ENCODE results near the gene NCSTN. TPM values are rescaled to one million over a fixed set of nuclear protein-coding genes. Genes with fewer than 3 reads are reported as not detected.

Gene NCSTN
- total and polyA plus RNA-seq, 2 of the 13 experiments (the other 11 are each of a cell fraction or from before 2014, with no cell fraction given) = 44.2 to 247 TPM

- TF ChIP-seq ZSCAN9 (CRISPR knock-in tag; IDR thresholded peaks at IDR 0.05; ENCODE audit: borderline replicate concordance) = no peak
- no peak for TF ChIP-seq NFE2L1 (CRISPR knock-in tag; IDR thresholded peaks at IDR 0.05; ENCODE audit: borderline replicate concordance)
- TF ChIP-seq ZSCAN22 (CRISPR knock-in tag; IDR thresholded peaks at IDR 0.05) = no peak
- TF ChIP-seq NFKBIZ (CRISPR knock-in tag; IDR thresholded peaks at IDR 0.05) = no peak
- TF ChIP-seq ZIK1 (CRISPR knock-in tag; IDR thresholded peaks at IDR 0.05; ENCODE audit: borderline replicate concordance, low read depth) = no peak
- no peak for TF ChIP-seq EHMT2 (IDR thresholded peaks at IDR 0.05; ENCODE audit: borderline replicate concordance, low read depth, low read length)
- no peak for TF ChIP-seq HNF4A (CRISPR knock-in tag; IDR thresholded peaks at IDR 0.05)
Observed at GRCh38 chr1:160367934-160368923, 25.0 kb downstream of the NCSTN start (continued).

GRCh38 chr1:160369087-160369486 is 25.9 kb downstream of the NCSTN start:
- ATAC-seq = no peak
- in situ Hi-C loops (cut with HindIII; ENCODE audit: extremely low pct_ligation_motif_present, low pct_unique_long_range_greater_than_20kb) (no loop called here), intact Hi-C loops (cut with micrococcal nuclease; ENCODE audit: unreplicated experiment) (no loop called here)
- ChIA-PET POLR2A (no interaction called here), CTCF (ENCODE audit: low intra/inter-chr PET ratio, low total read pairs) (no interaction called here)
- Histone ChIP-seq H3K27ac (ENCODE audit: extremely low read length, insufficient read depth, low read length) (no peak overlapping the region), H3K4me2 (ENCODE audit: low read depth, low read length) (no peak overlapping the region), H3K27me3 (ENCODE audit: control insufficient read depth in 1 of 2, insufficient read depth in 2 of 2, low read length in 2 of 2) (no peaks in the 10 kb centered on the region), H3K4me3 (replicated peaks in 1 of 3; ENCODE audit: insufficient read depth in 1 of 3, low read depth in 2 of 3, low read length in 3 of 3) (no peak overlapping the region), H3K9me3 (ENCODE audit: low read length) (no peaks in the 10 kb centered on the region), H3K79me2 (ENCODE audit: insufficient read depth, low read length) (no peaks in the 10 kb centered on the region), H4K20me1 (ENCODE audit: insufficient read depth, low read length) (no peaks in the 10 kb centered on the region), H2AFZ (ENCODE audit: low read length) (no peak overlapping the region), H3K9ac (ENCODE audit: insufficient read depth, low read depth, low read length) (no peak overlapping the region), H3K4me1 (ENCODE audit: insufficient read depth, low read length) (peaks cover 9% of the 10 kb centered on the region), H3K36me3 (replicated peaks in 1 of 2; ENCODE audit: control insufficient read depth in 1 of 2, insufficient read depth in 2 of 2, low read length in 2 of 2) (no peaks in the 10 kb centered on the region)
- DNase-seq (ENCODE audit: low spot score) = no peak
- FAIRE-seq = no peak
- no TSS peak for BruUV-seq (replicated peaks)
- 18% methylated on average over 1 of the region's 1 CpG for WGBS (ENCODE audit: low lambda C conversion rate)
- no peak for TF ChIP-seq PHF5A (CRISPR knock-in tag; IDR thresholded peaks at IDR 0.05; ENCODE audit: low read depth, unreplicated experiment)
- TF ChIP-seq ZNF44 (CRISPR knock-in tag; IDR thresholded peaks at IDR 0.05) = no peak
- TF ChIP-seq ZNF792 (CRISPR knock-in tag; IDR thresholded peaks at IDR 0.05) = no peak
- no peak for TF ChIP-seq MLXIP (CRISPR knock-in tag; IDR thresholded peaks at IDR 0.05; ENCODE audit: borderline replicate concordance)
- TF ChIP-seq NR2F1 (CRISPR knock-in tag; IDR thresholded peaks at IDR 0.05) = no peak
- TF ChIP-seq BRF2 (CRISPR knock-in tag; IDR thresholded peaks at IDR 0.05) = no peak
- no peak for TF ChIP-seq RFX5 (IDR thresholded peaks at IDR 0.05; ENCODE audit: low read depth, low read length)
- no peak for TF ChIP-seq ZNF296 (CRISPR knock-in tag; conservative IDR thresholded peaks at IDR 0.05)
- no peak for TF ChIP-seq BATF2 (CRISPR knock-in tag; IDR thresholded peaks at IDR 0.05)
- no peak for TF ChIP-seq ZBTB2 (CRISPR knock-in tag; IDR thresholded peaks at IDR 0.05; ENCODE audit: low read depth)

All from HepG2 (cell line).